WTC11 (cell line): ENCODE measurements around the gene COX10. TPM values are rescaled to one million over a fixed set of nuclear protein-coding genes. Genes with fewer than 3 reads are reported as not detected.

ENCODE experiments used
- ATAC-seq: fragments of 200-7000 bp; cut with Tn5 transposase; 2 replicates; pipeline ENCODE4 v1.10.0; 2021; ENCODE audit warnings: mild to moderate bottlenecking, moderate library complexity
- CTCF ChIA-PET: fragments of 300-600 bp; sonication (Branson Sonifier 250); formaldehyde crosslinking; loops from one replicate; lab custom pipeline; 2021; ENCODE audit warnings: antibody characterized with exemption; lab: Charles Lee
- POLR2A ChIA-PET: fragments of 350-600 bp; sonication (Branson Sonifier 250); formaldehyde crosslinking; loops from one replicate; lab custom pipeline; 2021; ENCODE audit warnings: antibody characterized with exemption; lab: Charles Lee
- DNase-seq: peaks from one replicate; pipeline ENCODE4 v3.0.0; 2021; ENCODE audit warnings: low spot score
- H3K27ac Mint-ChIP-seq: 2 replicates; pipeline ENCODE4 v1.8.0; 2021; ENCODE audit warnings: mixed read lengths
- H3K27me3 Mint-ChIP-seq: 2 replicates; pipeline ENCODE4 v1.8.0; 2021; ENCODE audit warnings: low read depth, mild to moderate bottlenecking, moderate library complexity, mixed read lengths
- H3K36me3 Mint-ChIP-seq: 2 replicates; pipeline ENCODE4 v1.8.0; 2021; ENCODE audit warnings: mixed read lengths
- H3K4me1 Mint-ChIP-seq: 2 replicates; pipeline ENCODE4 v1.8.0; 2022; ENCODE audit warnings: mixed read lengths
- H3K4me3 Mint-ChIP-seq: 2 replicates; pipeline ENCODE4 v1.8.0; 2021; ENCODE audit warnings: mild to moderate bottlenecking, moderate library complexity, mixed read lengths
- H3K9me3 Mint-ChIP-seq: 2 replicates; pipeline ENCODE4 v1.8.0; 2021; ENCODE audit warnings: mixed read lengths
- FOXK1 ChIP-seq: sonication (generic); formaldehyde crosslinking; IDR thresholded peaks from 2 replicates; pipeline ENCODE4 v1.8.0; 2022; ENCODE audit warnings: mild to moderate bottlenecking, moderate library complexity, missing genetic modification reagents
- GRHL2 ChIP-seq: fragments of 250-450 bp; sonication (Bioruptor Pico); IDR thresholded peaks from 2 replicates; pipeline ENCODE4 v1.8.0; 2022; ENCODE audit warnings: mild to moderate bottlenecking, moderate library complexity; ENCODE audit not compliant: insufficient replicate concordance, severe bottlenecking
- GTF2I ChIP-seq: fragments of 250-450 bp; sonication (Bioruptor Pico); conservative IDR thresholded peaks from 2 replicates; pipeline ENCODE4 v1.4.0; 2021; ENCODE audit warnings: mild to moderate bottlenecking
- KAT7 ChIP-seq: sonication (generic); formaldehyde crosslinking; IDR thresholded peaks from 2 replicates; pipeline ENCODE4 v1.8.1; 2023; ENCODE audit warnings: missing genetic modification reagents, mild to moderate bottlenecking, borderline replicate concordance
- NFE2L1 ChIP-seq: sonication (generic); formaldehyde crosslinking; IDR thresholded peaks from 2 replicates; pipeline ENCODE4 v1.8.1; 2023; ENCODE audit warnings: missing genetic modification reagents
- OVOL2 ChIP-seq: fragments of 250-450 bp; sonication (Bioruptor Pico); IDR thresholded peaks from 2 replicates; pipeline ENCODE4 v1.9.0; 2021; ENCODE audit warnings: mild to moderate bottlenecking, borderline replicate concordance
- RELA ChIP-seq: sonication (generic); formaldehyde crosslinking; IDR thresholded peaks from 2 replicates; pipeline ENCODE4 v1.8.1; 2022; ENCODE audit warnings: missing genetic modification reagents, mild to moderate bottlenecking, borderline replicate concordance
- RORB ChIP-seq: fragments of 250-450 bp; sonication (Bioruptor Pico); IDR thresholded peaks from 2 replicates; pipeline ENCODE4 v1.9.0; 2021; ENCODE audit warnings: mild to moderate bottlenecking
- SMAD4 ChIP-seq: sonication (generic); formaldehyde crosslinking; IDR thresholded peaks from 2 replicates; pipeline ENCODE4 v1.8.0; 2022; ENCODE audit warnings: mild to moderate bottlenecking, missing genetic modification reagents
- TEAD1 ChIP-seq: sonication (generic); formaldehyde crosslinking; IDR thresholded peaks from 2 replicates; pipeline ENCODE4 v1.8.0; 2022; ENCODE audit warnings: mild to moderate bottlenecking, missing genetic modification reagents
- ZBTB21 ChIP-seq: sonication (generic); formaldehyde crosslinking; IDR thresholded peaks from 2 replicates; pipeline ENCODE4 v1.8.1; 2023; ENCODE audit warnings: mild to moderate bottlenecking, missing genetic modification reagents, borderline replicate concordance
- ZNF671 ChIP-seq: fragments of 250-450 bp; sonication (Bioruptor Pico); IDR thresholded peaks from 2 replicates; pipeline ENCODE4 v1.8.0; 2021; ENCODE audit warnings: mild to moderate bottlenecking
- total RNA-seq: library from RNA; stranded (reverse); gene quantifications from 3 replicates; pipeline ENCODE4 v1.2.3, GENCODE V29; 2021
- TF ChIP-seq, protein P1 (sequence below): sonication (generic); formaldehyde crosslinking; IDR thresholded peaks from 2 replicates; pipeline ENCODE4 v1.8.0; 2022; ENCODE audit warnings: missing genetic modification reagents
- TF ChIP-seq, protein P2 (sequence below): sonication (generic); formaldehyde crosslinking; IDR thresholded peaks from 2 replicates; pipeline ENCODE4 v1.8.1; 2023; ENCODE audit warnings: mild to moderate bottlenecking, missing genetic modification reagents, moderate library complexity
- TF ChIP-seq, protein P3 (sequence below): fragments of 250-450 bp; sonication (Bioruptor Pico); conservative IDR thresholded peaks from 2 replicates; pipeline ENCODE4 v1.9.0; 2021; ENCODE audit warnings: mild to moderate bottlenecking
- TF ChIP-seq, protein P4 (sequence below): sonication (generic); formaldehyde crosslinking; IDR thresholded peaks from 2 replicates; pipeline ENCODE4 v1.8.1; 2023; ENCODE audit warnings: mild to moderate bottlenecking, missing genetic modification reagents, moderate library complexity
- TF ChIP-seq, protein P5 (sequence below): sonication (generic); formaldehyde crosslinking; IDR thresholded peaks from 2 replicates; pipeline ENCODE4 v1.8.1; 2022; ENCODE audit warnings: mild to moderate bottlenecking, moderate library complexity, missing genetic modification reagents
- TF ChIP-seq, protein P6 (sequence below): sonication (generic); formaldehyde crosslinking; IDR thresholded peaks from 2 replicates; pipeline ENCODE4 v1.8.1; 2022; ENCODE audit warnings: missing genetic modification reagents, borderline replicate concordance
- TF ChIP-seq, protein P7 (sequence below): sonication (generic); formaldehyde crosslinking; IDR thresholded peaks from 2 replicates; pipeline ENCODE4 v1.8.1; 2023; ENCODE audit warnings: mild to moderate bottlenecking, missing genetic modification reagents
- TF ChIP-seq, protein P8 (sequence below): sonication (generic); formaldehyde crosslinking; IDR thresholded peaks from 2 replicates; pipeline ENCODE4 v1.8.1; 2023; ENCODE audit warnings: mild to moderate bottlenecking, missing genetic modification reagents
- TF ChIP-seq, protein P9 (sequence below): sonication (generic); formaldehyde crosslinking; IDR thresholded peaks from 2 replicates; pipeline ENCODE4 v1.8.0; 2022; ENCODE audit warnings: mild to moderate bottlenecking, missing genetic modification reagents

COX10 gene
- total RNA-seq, 1 experiment from 2014 or later, result 22.0 TPM

DNA sequence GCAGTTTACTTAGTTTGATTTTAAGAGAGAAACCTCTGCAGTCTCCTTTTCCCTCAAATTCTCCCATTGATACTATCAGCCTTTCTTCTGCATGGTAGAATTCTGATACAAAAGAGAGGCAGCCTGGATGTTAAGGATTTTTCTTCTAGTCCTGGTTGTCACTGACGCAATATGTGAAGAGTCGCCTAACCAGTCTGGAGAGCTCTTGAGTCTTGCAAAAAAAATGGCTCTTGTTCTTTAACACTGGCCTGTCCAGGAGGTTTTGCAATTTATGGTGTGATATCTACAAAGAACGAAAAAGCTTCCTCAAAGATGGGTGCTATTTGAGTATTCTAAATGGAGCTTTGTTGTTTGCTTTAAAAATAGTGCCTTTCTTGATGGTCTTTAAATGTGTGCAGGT lies 28.9 kb downstream of the COX10 start:
- ATAC-seq, result no peak
- ChIA-PET CTCF (no interaction called here), POLR2A (no interaction called here)
- H3K27me3 Mint-ChIP-seq, result no peaks in the 10 kb centered on the region
- DNase-seq, result no peak
- H3K4me1 Mint-ChIP-seq, result peaks cover 17% of the 10 kb centered on the region
- H3K27ac Mint-ChIP-seq, result no peak overlapping the region
- TF ChIP-seq, protein P1, sequence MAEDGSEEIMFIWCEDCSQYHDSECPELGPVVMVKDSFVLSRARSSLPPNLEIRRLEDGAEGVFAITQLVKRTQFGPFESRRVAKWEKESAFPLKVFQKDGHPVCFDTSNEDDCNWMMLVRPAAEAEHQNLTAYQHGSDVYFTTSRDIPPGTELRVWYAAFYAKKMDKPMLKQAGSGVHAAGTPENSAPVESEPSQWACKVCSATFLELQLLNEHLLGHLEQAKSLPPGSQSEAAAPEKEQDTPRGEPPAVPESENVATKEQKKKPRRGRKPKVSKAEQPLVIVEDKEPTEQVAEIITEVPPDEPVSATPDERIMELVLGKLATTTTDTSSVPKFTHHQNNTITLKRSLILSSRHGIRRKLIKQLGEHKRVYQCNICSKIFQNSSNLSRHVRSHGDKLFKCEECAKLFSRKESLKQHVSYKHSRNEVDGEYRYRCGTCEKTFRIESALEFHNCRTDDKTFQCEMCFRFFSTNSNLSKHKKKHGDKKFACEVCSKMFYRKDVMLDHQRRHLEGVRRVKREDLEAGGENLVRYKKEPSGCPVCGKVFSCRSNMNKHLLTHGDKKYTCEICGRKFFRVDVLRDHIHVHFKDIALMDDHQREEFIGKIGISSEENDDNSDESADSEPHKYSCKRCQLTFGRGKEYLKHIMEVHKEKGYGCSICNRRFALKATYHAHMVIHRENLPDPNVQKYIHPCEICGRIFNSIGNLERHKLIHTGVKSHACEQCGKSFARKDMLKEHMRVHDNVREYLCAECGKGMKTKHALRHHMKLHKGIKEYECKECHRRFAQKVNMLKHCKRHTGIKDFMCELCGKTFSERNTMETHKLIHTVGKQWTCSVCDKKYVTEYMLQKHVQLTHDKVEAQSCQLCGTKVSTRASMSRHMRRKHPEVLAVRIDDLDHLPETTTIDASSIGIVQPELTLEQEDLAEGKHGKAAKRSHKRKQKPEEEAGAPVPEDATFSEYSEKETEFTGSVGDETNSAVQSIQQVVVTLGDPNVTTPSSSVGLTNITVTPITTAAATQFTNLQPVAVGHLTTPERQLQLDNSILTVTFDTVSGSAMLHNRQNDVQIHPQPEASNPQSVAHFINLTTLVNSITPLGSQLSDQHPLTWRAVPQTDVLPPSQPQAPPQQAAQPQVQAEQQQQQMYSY, result no peak
- TF ChIP-seq, protein P2, sequence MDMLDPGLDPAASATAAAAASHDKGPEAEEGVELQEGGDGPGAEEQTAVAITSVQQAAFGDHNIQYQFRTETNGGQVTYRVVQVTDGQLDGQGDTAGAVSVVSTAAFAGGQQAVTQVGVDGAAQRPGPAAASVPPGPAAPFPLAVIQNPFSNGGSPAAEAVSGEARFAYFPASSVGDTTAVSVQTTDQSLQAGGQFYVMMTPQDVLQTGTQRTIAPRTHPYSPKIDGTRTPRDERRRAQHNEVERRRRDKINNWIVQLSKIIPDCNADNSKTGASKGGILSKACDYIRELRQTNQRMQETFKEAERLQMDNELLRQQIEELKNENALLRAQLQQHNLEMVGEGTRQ (CRISPR knock-in tag), result no peak
- no peak for TF ChIP-seq FOXK1 (CRISPR knock-in tag)
- TF ChIP-seq SMAD4, result no peak
- TF ChIP-seq ZNF671 (CRISPR knock-in tag), result no peak
- no peak for TF ChIP-seq TEAD1
- no peak for TF ChIP-seq OVOL2 (CRISPR knock-in tag)
- TF ChIP-seq RORB (CRISPR knock-in tag), result no peak
- TF ChIP-seq RELA, result no peak
- TF ChIP-seq NFE2L1 (CRISPR knock-in tag), result no peak
- TF ChIP-seq, protein P3, sequence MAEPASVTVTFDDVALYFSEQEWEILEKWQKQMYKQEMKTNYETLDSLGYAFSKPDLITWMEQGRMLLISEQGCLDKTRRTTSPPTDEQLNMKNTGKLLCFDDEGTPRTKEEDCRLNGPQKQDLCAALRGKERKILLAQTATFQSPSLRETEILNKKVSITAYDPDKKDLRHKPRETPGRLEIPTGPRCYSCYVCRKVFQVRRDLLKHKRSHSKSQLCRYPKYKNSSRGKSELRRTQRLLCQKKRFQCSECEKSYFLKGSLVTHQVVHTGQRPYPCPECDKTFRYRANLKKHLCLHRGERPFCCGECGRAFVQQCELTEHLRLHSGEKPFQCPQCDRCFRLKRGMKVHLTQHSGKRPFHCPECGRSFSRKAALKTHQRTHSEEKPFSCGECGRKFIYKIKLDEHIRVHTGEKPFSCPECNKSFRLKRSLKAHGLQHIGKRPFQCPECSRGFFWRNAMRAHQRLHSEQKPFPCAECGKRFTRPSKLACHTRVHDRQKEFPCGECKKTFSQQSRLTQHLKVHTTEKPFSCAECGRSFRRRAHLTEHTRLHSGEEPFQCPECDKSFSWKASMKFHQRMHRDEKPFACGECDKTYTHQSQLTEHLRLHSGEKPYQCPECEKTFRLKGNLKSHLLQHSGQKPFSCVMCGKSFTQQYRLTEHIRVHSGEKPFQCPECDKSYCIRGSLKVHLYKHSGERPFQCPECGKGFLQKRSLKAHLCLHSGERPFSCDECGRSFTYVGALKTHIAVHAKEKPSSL, result no peak
- no peak for TF ChIP-seq ZBTB21 (CRISPR knock-in tag)
- no peak for TF ChIP-seq GRHL2
- TF ChIP-seq, protein P4, sequence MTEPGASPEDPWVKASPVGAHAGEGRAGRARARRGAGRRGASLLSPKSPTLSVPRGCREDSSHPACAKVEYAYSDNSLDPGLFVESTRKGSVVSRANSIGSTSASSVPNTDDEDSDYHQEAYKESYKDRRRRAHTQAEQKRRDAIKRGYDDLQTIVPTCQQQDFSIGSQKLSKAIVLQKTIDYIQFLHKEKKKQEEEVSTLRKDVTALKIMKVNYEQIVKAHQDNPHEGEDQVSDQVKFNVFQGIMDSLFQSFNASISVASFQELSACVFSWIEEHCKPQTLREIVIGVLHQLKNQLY (CRISPR knock-in tag), result no peak
- H3K36me3 Mint-ChIP-seq, result no peaks in the 10 kb centered on the region
- H3K9me3 Mint-ChIP-seq, result no peaks in the 10 kb centered on the region
- no peak overlapping the region for H3K4me3 Mint-ChIP-seq

DNA sequence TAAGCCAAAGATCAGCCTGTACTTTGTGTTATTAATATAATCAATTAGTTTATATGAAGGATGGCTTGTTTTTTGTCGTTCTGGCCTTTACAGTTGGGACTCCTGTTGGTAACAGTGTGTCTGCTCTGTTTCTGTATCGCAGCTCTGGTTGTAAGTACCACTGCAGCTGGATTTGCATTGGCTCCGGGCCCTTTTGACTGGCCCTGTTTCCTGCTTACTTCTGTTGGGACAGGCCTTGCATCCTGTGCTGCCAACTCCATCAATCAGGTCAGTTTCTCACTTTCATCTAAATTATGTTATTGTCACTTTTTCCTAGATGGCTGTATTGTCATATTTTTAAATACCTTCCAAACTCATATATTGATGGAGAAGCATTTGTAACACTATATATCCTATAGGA lies 32.7 kb downstream of the COX10 start:
- no peaks in the 10 kb centered on the region for H3K27me3 Mint-ChIP-seq
- H3K27ac Mint-ChIP-seq, result no peak overlapping the region
- POLR2A ChIA-PET, result no interaction called here
- ATAC-seq, result no peak
- DNase-seq, result no peak
- CTCF ChIA-PET, result no interaction called here
- no peak overlapping the region for H3K4me3 Mint-ChIP-seq
- H3K9me3 Mint-ChIP-seq, result no peaks in the 10 kb centered on the region
- peaks cover 10% of the 10 kb centered on the region for H3K4me1 Mint-ChIP-seq
- H3K36me3 Mint-ChIP-seq, result no peaks in the 10 kb centered on the region
- TF ChIP-seq, protein P5, sequence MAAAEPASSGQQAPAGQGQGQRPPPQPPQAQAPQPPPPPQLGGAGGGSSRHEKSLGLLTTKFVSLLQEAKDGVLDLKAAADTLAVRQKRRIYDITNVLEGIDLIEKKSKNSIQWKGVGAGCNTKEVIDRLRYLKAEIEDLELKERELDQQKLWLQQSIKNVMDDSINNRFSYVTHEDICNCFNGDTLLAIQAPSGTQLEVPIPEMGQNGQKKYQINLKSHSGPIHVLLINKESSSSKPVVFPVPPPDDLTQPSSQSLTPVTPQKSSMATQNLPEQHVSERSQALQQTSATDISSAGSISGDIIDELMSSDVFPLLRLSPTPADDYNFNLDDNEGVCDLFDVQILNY (CRISPR knock-in tag), result no peak
- TF ChIP-seq KAT7, result no peak
- TF ChIP-seq, protein P6, sequence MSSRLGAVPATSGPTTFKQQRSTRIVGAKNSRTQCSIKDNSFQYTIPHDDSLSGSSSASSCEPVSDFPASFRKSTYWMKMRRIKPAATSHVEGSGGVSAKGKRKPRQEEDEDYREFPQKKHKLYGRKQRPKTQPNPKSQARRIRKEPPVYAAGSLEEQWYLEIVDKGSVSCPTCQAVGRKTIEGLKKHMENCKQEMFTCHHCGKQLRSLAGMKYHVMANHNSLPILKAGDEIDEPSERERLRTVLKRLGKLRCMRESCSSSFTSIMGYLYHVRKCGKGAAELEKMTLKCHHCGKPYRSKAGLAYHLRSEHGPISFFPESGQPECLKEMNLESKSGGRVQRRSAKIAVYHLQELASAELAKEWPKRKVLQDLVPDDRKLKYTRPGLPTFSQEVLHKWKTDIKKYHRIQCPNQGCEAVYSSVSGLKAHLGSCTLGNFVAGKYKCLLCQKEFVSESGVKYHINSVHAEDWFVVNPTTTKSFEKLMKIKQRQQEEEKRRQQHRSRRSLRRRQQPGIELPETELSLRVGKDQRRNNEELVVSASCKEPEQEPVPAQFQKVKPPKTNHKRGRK, result no peak
- TF ChIP-seq, protein P7, sequence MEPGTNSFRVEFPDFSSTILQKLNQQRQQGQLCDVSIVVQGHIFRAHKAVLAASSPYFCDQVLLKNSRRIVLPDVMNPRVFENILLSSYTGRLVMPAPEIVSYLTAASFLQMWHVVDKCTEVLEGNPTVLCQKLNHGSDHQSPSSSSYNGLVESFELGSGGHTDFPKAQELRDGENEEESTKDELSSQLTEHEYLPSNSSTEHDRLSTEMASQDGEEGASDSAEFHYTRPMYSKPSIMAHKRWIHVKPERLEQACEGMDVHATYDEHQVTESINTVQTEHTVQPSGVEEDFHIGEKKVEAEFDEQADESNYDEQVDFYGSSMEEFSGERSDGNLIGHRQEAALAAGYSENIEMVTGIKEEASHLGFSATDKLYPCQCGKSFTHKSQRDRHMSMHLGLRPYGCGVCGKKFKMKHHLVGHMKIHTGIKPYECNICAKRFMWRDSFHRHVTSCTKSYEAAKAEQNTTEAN (CRISPR knock-in tag), result no peak
- no peak for TF ChIP-seq GTF2I (CRISPR knock-in tag)
- TF ChIP-seq, protein P8, sequence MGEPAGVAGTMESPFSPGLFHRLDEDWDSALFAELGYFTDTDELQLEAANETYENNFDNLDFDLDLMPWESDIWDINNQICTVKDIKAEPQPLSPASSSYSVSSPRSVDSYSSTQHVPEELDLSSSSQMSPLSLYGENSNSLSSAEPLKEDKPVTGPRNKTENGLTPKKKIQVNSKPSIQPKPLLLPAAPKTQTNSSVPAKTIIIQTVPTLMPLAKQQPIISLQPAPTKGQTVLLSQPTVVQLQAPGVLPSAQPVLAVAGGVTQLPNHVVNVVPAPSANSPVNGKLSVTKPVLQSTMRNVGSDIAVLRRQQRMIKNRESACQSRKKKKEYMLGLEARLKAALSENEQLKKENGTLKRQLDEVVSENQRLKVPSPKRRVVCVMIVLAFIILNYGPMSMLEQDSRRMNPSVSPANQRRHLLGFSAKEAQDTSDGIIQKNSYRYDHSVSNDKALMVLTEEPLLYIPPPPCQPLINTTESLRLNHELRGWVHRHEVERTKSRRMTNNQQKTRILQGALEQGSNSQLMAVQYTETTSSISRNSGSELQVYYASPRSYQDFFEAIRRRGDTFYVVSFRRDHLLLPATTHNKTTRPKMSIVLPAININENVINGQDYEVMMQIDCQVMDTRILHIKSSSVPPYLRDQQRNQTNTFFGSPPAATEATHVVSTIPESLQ, result no peak
- TF ChIP-seq, protein P4 (CRISPR knock-in tag), result no peak
- TF ChIP-seq, protein P9, sequence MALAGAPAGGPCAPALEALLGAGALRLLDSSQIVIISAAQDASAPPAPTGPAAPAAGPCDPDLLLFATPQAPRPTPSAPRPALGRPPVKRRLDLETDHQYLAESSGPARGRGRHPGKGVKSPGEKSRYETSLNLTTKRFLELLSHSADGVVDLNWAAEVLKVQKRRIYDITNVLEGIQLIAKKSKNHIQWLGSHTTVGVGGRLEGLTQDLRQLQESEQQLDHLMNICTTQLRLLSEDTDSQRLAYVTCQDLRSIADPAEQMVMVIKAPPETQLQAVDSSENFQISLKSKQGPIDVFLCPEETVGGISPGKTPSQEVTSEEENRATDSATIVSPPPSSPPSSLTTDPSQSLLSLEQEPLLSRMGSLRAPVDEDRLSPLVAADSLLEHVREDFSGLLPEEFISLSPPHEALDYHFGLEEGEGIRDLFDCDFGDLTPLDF (CRISPR knock-in tag), result no peak
